Osteocyte (in vitro differentiated cells): ENCODE measurements around the gene RP9. TPM values are rescaled to one million over a fixed set of nuclear protein-coding genes. Genes with fewer than 3 reads are reported as not detected.

ENCODE experiments used
- DNase-seq: peaks from one replicate; pipeline ENCODE4 v3.0.0; 2021; ENCODE audit warnings: mixed read lengths; ENCODE audit not compliant: unreplicated experiment; ENCODE audit errors: extremely low spot score
- H3K27ac Mint-ChIP-seq: one replicate; pipeline ENCODE4 v1.8.0; 2021; ENCODE audit warnings: mild to moderate bottlenecking, mixed read lengths; ENCODE audit not compliant: unreplicated experiment
- H3K27me3 Mint-ChIP-seq: one replicate; pipeline ENCODE4 v1.8.0; 2021; ENCODE audit warnings: mixed read lengths; ENCODE audit not compliant: unreplicated experiment
- H3K36me3 Mint-ChIP-seq: one replicate; pipeline ENCODE4 v1.8.0; 2021; ENCODE audit warnings: mixed read lengths; ENCODE audit not compliant: unreplicated experiment
- H3K4me1 Mint-ChIP-seq: one replicate; pipeline ENCODE4 v1.8.0; 2021; ENCODE audit warnings: mixed read lengths; ENCODE audit not compliant: unreplicated experiment
- H3K4me3 Mint-ChIP-seq: one replicate; pipeline ENCODE4 v1.8.0; 2021; ENCODE audit warnings: mild to moderate bottlenecking, moderate library complexity, mixed read lengths; ENCODE audit not compliant: unreplicated experiment
- H3K9me3 Mint-ChIP-seq: one replicate; pipeline ENCODE4 v1.8.0; 2021; ENCODE audit warnings: mixed read lengths; ENCODE audit not compliant: unreplicated experiment
- CTCF ChIP-seq: fragments of 200-600 bp; sonication (generic); IDR thresholded peaks from 2 replicates; pipeline ENCODE4 v1.5.0; 2021; ENCODE audit warnings: antibody characterized with exemption, mild to moderate bottlenecking, moderate library complexity
- total RNA-seq: library from RNA; stranded (reverse); gene quantifications from 2 replicates; pipeline ENCODE4 v1.2.1, GENCODE V29; 2021

RP9 gene
- total RNA-seq, 1 donor from 2014 or later, result 18.9 TPM

DNA sequence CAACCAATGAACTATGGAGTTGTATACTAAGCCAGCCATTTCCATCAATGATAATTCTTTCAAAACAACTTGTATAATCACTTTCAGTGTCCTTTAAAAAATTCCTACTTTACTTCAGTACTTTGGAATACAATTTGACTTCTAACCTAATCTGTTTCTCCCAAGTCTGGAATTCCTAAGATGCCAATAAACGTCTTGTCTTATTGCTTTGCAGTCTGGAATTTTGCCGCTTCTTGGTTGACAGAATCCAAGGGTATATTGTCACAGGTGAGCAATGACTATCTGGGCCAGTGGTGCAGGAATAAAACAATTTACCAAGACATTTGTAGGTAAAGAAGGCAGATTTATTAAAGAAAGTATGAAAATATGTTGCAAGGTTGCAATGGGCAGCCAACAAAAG, 21.8 kb downstream of the RP9 start:
- H3K4me3 Mint-ChIP-seq, result no peak overlapping the region
- no peak overlapping the region for H3K27ac Mint-ChIP-seq
- no peak for TF ChIP-seq CTCF
- peaks cover 4% of the 10 kb centered on the region for H3K27me3 Mint-ChIP-seq
- H3K9me3 Mint-ChIP-seq, result no peaks in the 10 kb centered on the region
- H3K4me1 Mint-ChIP-seq, result no peaks in the 10 kb centered on the region
- H3K36me3 Mint-ChIP-seq, result no peaks in the 10 kb centered on the region
- no peak for DNase-seq

DNA sequence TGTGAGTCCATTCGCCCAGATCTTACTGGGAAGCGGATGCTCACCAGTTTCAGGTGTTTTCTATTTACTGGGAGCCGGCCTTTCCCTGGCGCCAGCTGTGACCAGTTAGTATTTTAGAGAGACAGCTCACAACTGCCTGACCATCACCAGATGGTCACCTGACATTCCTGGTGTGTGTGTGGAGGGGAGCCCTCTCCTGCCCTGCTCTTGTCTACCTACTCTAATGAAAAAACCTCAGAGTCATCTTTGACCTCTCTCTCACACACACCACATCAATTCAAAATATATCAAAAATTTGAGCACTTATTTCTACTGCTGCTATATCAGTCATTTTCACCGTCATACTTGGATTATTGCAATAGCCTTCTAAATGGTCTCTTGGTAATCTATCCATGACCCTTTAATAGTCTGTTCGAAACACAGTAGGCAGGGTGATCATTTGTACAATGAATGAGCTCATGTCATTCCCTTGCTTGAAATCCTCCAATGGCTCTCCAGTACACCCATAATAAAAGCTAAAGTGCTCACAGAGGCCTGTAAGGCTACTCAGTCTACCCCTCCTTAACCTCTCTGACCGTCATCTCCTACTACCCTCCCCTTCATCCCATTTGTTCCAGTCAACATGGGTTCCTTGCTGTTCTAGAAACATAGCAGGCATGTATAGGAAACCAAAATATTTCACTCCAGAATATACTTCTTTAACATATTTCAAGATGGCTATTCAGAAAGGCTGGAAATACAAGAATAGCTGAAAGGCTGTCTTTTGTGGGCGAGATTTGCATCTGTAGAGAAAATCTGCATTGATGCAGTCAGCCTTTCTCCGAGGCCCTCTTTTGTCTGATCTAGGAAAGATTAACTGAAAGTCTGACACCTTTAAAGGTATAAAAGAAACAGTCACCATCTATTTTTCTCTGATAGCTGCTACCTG, 29.2 kb downstream of the RP9 start:
- Mint-ChIP-seq H3K27ac (no peak overlapping the region), H3K27me3 (peaks cover 61% of the 10 kb centered on the region), H3K4me3 (no peak overlapping the region), H3K4me1 (no peaks in the 10 kb centered on the region), H3K36me3 (no peaks in the 10 kb centered on the region), H3K9me3 (no peaks in the 10 kb centered on the region)
- DNase-seq, result no peak
- no peak for TF ChIP-seq CTCF

GRCh38 chr7:33079096-33079495, 30.1 kb downstream of the RP9 start:
- no peak overlapping the region for H3K4me3 Mint-ChIP-seq
- no peaks in the 10 kb centered on the region for H3K9me3 Mint-ChIP-seq
- no peak for TF ChIP-seq CTCF
- H3K27me3 Mint-ChIP-seq, result peaks cover 65% of the 10 kb centered on the region
- no peak overlapping the region for H3K27ac Mint-ChIP-seq
- DNase-seq, result no peak
- no peaks in the 10 kb centered on the region for H3K36me3 Mint-ChIP-seq
- no peaks in the 10 kb centered on the region for H3K4me1 Mint-ChIP-seq

DNA sequence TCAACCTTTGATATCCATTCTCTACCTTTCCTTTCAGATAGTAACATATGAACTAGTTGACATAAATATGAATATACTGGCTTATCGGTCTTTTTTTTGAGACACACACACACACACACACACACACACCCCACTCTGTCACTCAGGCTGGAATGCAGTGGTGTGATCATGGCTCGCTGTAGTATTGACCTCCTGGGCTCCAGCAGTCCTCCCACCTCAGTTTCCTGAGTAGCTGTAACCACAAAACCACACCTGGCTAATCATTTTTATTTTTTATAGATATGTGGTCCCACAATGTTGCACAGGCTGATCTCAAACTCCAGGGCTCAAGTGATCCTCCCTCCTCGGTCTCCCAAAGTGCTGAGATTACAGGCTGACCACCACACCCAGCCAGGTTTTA, 32.5 kb downstream of the RP9 start:
- Mint-ChIP-seq H3K4me1 (peaks cover 8% of the 10 kb centered on the region), H3K36me3 (no peaks in the 10 kb centered on the region), H3K9me3 (no peaks in the 10 kb centered on the region), H3K27me3 (peaks cover 61% of the 10 kb centered on the region), H3K4me3 (no peak overlapping the region), H3K27ac (no peak overlapping the region)
- DNase-seq, result no peak
- no peak for TF ChIP-seq CTCF

DNA sequence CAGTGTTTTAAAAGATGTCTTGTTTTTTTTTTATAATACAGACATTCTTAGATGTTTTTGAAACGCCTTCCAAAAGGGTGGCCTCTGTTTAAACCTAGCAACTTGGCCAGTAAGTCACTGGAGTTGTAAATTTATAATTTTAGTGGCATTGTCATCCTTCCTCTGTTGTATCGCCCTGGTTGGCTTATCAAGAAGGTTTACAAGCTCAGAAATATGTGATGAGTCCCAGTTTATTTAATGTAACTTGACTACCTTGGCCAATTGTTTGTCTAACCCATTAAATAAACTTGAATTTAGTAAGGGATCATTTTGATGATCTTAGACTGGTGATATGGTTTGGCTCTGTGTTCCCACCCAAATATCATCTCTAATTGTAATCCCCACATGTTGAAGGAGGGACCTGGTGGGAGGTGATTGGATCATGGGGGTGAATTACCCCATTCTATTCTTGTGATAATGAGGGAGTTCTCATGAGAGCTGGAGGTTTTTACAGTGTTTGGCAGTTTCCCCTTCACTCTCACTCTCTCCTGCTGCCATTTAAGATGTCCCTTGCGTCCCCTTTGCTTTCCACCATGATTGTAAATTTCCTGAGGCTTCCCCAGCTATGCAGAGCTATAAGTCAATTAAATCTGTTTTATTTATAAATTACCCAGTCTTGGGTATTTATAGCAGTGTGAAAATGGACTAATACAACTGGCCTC, 33.2 kb downstream of the RP9 start:
- no peak for TF ChIP-seq CTCF
- peaks cover 9% of the 10 kb centered on the region for H3K4me1 Mint-ChIP-seq

More for the DNA sequence above, 33.2 kb downstream of the RP9 start:
- Mint-ChIP-seq H3K4me3 (no peak overlapping the region), H3K27me3 (peaks cover 57% of the 10 kb centered on the region), H3K9me3 (no peaks in the 10 kb centered on the region), H3K27ac (no peak overlapping the region), H3K36me3 (no peaks in the 10 kb centered on the region)
- DNase-seq, result no peak
